Heart right ventricle (tissue), 16 donors: Measurements from ENCODE around the gene FGF22. TPM values are rescaled to one million over a fixed set of nuclear protein-coding genes. Genes with fewer than 3 reads are reported as not detected.
A peak's percentile ranks its signal among the peaks of the same experiment; 100 is the strongest.
"Not testable (repeated sequence)": the region's sequence is repeated elsewhere in the genome, so short reads cannot be mapped to it uniquely, and the experiment has no call there.

ENCODE experiments used
- ATAC-seq, 8 donors: fragments of 200-7000 bp; cut with Tn5 transposase; one replicate each; pipeline ENCODE4 v1.9.1; 2020; ENCODE audit warnings: mild to moderate bottlenecking in 8 of 8, moderate library complexity in 8 of 8, moderate number of reproducible peaks in 1 of 8
- DNase-seq, 2 donors: peaks; one replicate each; pipeline ENCODE4 v3.0.0-alpha.2; 2020
- H3K27ac ChIP-seq, 10 donors: fragments of 200-600 bp; sonication (generic) in 2 of 10; one replicate each; pipeline versions ENCODE4 v1.5.0 to v1.8.0; 2020 to 2022; ENCODE audit warnings: mild to moderate bottlenecking in 3 of 10
- H3K27me3 ChIP-seq, 7 donors: fragments of 200-600 bp; one replicate each; pipeline ENCODE4 v1.8.0; 2021 to 2022; ENCODE audit warnings: mild to moderate bottlenecking in 2 of 7
- H3K36me3 ChIP-seq, 9 donors: fragments of 200-600 bp; sonication (generic) in 1 of 9; one replicate each; pipeline versions ENCODE4 v1.5.0 to v1.8.0; 2020 to 2022; ENCODE audit warnings: mild to moderate bottlenecking in 2 of 9
- H3K4me1 ChIP-seq, 9 donors: fragments of 200-600 bp; sonication (generic) in 1 of 9; one replicate each; pipeline versions ENCODE4 v1.5.0 to v1.8.0; 2020 to 2022; ENCODE audit warnings: mild to moderate bottlenecking in 4 of 9
- H3K4me3 ChIP-seq, 10 donors: fragments of 200-600 bp; sonication (generic) in 2 of 10; one replicate each; pipeline versions ENCODE4 v1.5.0 to v1.8.0; 2020 to 2022; ENCODE audit warnings: mild to moderate bottlenecking in 7 of 10, moderate library complexity in 2 of 10
- H3K9me3 ChIP-seq, 11 donors: fragments of 200-600 bp in 10 of 11; sonication (generic) in 2 of 11; one replicate each; pipeline versions ENCODE4 v1.5.0 to v1.8.0; 2013 to 2022; ENCODE audit warnings: mild to moderate bottlenecking in 2 of 11, control low read depth in 1 of 11, moderate library complexity in 1 of 11
- WGBS, 2 donors: extraction: QIAGEN DNeasy Blood & Tissue Kit; methylation state at CpG; one replicate each; pipeline ENCODE4 v1.1.7; 2013; ENCODE audit warnings: inconsistent platforms in 1 of 2; 5-methylcytosine and 5-hydroxymethylcytosine counted together
- intact Hi-C, 10 donors: fragments of 100-400 bp; cut with DNase I; formaldehyde crosslinking; loops; one replicate each; pipeline versions ENCODE4 v1.11.1 to v1.14.2; 2022
- polyA plus RNA-seq, 2 donors: library from polyadenylated mRNA; stranded (reverse); fragments of 200-250 nt; gene quantifications; one replicate each; pipeline ENCODE4 v1.2.3, GENCODE V29; 2013
- total RNA-seq, 10 donors: library from RNA; stranded (reverse); fragmentation: NEBNext Ultra II Directional in 3 of 10; extraction: Animal tissue kit (Norgen Biotek cat#: 25700) in 3 of 10; gene quantifications; one replicate each; pipeline versions ENCODE4 v1.2.1 to v1.2.4, GENCODE V29; 2021 to 2023
- TF ChIP-seq, protein P1 (sequence below), 9 donors: fragments of 200-600 bp; sonication (generic) in 2 of 9; IDR thresholded peaks; one replicate each; pipeline versions ENCODE4 v1.5.0 to v1.8.0; 2021 to 2022; ENCODE audit warnings: antibody characterized with exemption in 9 of 9, mild to moderate bottlenecking in 5 of 9, moderate library complexity in 1 of 9
- donor health status: Arrhythmogenic right ventricular cardiomyopathy.
- donor health status: ischemic (EF 13 %, LVEDD 7.1; RV severe dilation, severe dysfunction).
- donor health status: healthy with polysubstance abuse.
- donor health status: DM: no; HTN: yes; CAD: no.
- donor health status: DM: no; HTN: no; CAD: no.
- donor health status: ischemic (EF 25% LVEDD 6.9; RV normal size, moderate dysfunction).
- donor health status: ischemic (EF 25% LVEDD 5.7; RV mildly dilated, moderate dysfunction).
- donor health status: healthy.
- donor health status: DM: yes; HTN: yes; CAD: no.
- donor health status: Ischemic cardiomyopathy.
- donor health status: ischemic (EF 35%, LVEDD 5.7; RV mildly dilated, moderate dysfunction).
- donor health status: nonischemic (EF 11% LVEDD 7.7; RV severe dilation, severe dysfunction).
- donor health status: DM: yes; HTN: yes; CAD: no.
- donor health status: PGD.
- donor health status: ischemic (EF 29% LVEDD 5.4; RV normal size, mild dysfunction).
- donor health status: nonischemic (EF 23%, LVEDD 6.1; RV moderate dilation, normal function).

The FGF22 gene
- total and polyA plus RNA-seq, 12 donors = 0.16 to 0.44 (median 0.30) TPM; not detected in 5

DNA sequence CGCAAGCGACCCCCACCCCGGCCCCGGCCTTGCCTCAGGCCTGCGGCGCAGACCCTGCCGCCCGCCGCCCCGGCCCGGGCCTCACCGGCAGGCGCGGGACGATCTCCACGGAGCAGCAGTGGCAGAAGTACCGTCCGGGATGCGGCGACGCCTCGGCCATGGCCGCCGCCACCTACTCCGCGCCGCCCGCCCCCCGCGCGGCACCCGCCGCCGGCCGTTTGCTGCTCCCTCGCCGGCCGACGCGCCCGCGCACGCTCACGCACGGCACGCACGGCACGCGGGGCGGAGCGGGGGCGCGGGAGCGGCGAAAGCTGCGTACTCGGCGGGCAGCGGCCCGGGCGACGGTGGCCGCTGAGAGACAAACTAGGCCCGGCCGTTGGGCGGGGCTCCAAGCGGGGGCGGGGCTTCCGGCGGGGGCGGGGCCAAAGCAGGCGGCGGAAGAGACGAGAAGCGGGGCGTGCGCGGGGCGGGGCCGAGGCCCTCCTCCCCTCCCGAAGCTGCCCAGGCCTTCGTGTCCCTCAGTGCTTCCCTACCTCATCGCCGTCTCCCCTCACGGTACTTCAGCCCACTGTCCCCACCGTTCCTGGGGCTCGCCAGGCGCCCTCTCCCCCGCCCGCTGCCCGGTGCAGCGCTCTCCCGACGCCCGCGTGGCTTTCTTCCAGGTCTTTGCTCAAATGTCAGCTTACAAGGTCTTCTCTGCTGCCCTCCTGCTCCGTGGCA is 23.4 kb downstream of the FGF22 start, which contains the start of gene RNF126:
TSS of gene RNF126 (minus strand) at position 253 of the 720 bp plus-strand sequence. CDS start at position 160, 93 bp downstream.
- peak; percentile 91 to 97 for DNase-seq
- H3K9me3 ChIP-seq = no peaks in the 10 kb centered on the region
- H3K27ac ChIP-seq = peak within 1 kb of the TSS; percentile 61 to 97 (median 94)
- H3K36me3 ChIP-seq = peaks cover 0 to 9% (median 0%) of the 10 kb centered on the region in 9 donors
- H3K27me3 ChIP-seq = no peaks in the 10 kb centered on the region
- intact Hi-C loops = loop anchor here in 1 of 10 donors (2.0 kb wide), 1 partner anchor 18 kb away; no protein-coding TSS in a partner anchor
- 0 to 1% methylated on average over 60 to 95 of the region's 97 CpGs for WGBS, 2 donors
- TF ChIP-seq, protein P1, sequence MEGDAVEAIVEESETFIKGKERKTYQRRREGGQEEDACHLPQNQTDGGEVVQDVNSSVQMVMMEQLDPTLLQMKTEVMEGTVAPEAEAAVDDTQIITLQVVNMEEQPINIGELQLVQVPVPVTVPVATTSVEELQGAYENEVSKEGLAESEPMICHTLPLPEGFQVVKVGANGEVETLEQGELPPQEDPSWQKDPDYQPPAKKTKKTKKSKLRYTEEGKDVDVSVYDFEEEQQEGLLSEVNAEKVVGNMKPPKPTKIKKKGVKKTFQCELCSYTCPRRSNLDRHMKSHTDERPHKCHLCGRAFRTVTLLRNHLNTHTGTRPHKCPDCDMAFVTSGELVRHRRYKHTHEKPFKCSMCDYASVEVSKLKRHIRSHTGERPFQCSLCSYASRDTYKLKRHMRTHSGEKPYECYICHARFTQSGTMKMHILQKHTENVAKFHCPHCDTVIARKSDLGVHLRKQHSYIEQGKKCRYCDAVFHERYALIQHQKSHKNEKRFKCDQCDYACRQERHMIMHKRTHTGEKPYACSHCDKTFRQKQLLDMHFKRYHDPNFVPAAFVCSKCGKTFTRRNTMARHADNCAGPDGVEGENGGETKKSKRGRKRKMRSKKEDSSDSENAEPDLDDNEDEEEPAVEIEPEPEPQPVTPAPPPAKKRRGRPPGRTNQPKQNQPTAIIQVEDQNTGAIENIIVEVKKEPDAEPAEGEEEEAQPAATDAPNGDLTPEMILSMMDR (IDR thresholded peaks at IDR 0.05) = no peak
- ATAC-seq = peak; percentile 80 to 88 (median 86)
- H3K4me1 ChIP-seq = peaks cover 32 to 62% (median 56%) of the 10 kb centered on the region in 9 donors
- H3K4me3 ChIP-seq = peak within 1 kb of the TSS; percentile 87 to 100 (median 97)

DNA sequence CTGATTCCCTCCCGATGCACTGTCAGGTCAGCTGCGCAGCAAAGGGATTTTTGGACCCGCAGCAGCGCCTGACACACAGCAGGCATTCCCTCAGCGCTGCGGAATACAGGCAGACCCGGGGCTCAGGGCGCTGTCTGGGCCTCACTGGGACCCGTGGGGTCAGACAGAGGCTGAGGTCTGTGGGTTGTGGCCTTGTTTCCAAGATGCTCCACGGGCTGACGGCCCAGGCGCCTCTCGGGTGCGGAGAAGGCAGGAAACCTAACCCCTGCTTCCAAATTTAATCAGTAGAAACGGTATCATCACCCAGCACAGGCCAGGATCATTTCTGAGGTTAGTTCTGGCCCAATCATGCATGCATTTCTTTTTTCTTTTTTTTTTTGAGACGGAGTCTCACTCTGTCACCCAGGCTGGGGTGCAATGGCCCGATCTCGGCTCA is 24.0 kb downstream of the FGF22 start:
- peak overlapping the region in 9 of 10 donors; percentile 40 to 100 (median 96) for H3K4me3 ChIP-seq
- 60 to 65% methylated on average over 18 of the region's 18 CpGs for WGBS, 2 donors
- no peaks in the 10 kb centered on the region for H3K27me3 ChIP-seq
- DNase-seq (no peak), ATAC-seq (peak in 3 of 8 donors; percentile 1 to 23 (median 3))
- TF ChIP-seq, protein P1 (IDR thresholded peaks at IDR 0.05) = no peak
- H3K9me3 ChIP-seq = no peaks in the 10 kb centered on the region
- peak overlapping the region; percentile 61 to 97 (median 94) for H3K27ac ChIP-seq
- peaks cover 0 to 4% (median 0%) of the 10 kb centered on the region in 9 donors for H3K36me3 ChIP-seq
- peaks cover 26 to 56% (median 51%) of the 10 kb centered on the region in 9 donors for H3K4me1 ChIP-seq
- intact Hi-C loops = loop anchor here in 6 of 10 donors (1.0 to 2.0 kb wide), 5 partner anchors 17 to 71 kb away; no protein-coding TSS in a partner anchor

DNA sequence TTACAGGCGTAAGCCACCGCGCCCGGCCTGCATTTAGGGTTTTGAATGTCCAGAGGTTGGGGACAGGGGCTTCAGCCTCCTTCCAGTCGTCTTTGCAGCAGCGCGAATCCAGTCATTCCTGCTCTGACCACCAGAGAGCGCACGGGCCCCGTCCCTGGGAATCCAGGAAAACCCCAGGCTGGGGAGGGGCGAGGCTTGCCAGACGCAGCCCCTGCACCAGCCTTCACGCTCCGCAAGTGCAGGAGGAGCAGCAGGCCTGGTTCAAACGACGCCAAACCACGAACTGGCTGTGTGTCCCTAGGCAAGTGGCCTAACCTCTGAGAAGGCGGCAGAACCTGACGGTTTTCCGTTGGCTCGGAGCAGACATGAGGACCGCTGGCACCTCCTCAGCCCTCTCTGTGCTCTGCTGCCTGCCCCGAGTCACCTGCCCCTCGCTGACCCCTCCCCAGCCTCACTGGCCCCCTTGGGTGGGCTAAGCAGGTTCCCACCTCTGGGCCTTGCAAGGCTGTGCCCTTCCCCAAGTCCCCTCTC is 25.3 kb downstream of the FGF22 start:
- Histone ChIP-seq H3K27ac (peak overlapping the region in 1 of 10 donors; percentile 9), H3K36me3 (no peaks in the 10 kb centered on the region), H3K9me3 (peaks cover 0 to 7% (median 0%) of the 10 kb centered on the region in 11 donors), H3K4me3 (peak overlapping the region in 8 of 10 donors; percentile 2 to 39 (median 26)), H3K4me1 (peaks cover 17 to 43% (median 39%) of the 10 kb centered on the region in 9 donors), H3K27me3 (no peaks in the 10 kb centered on the region)
- peak; percentile 80 to 86 for DNase-seq
- intact Hi-C loops = loop anchor here in 8 of 10 donors (1.0 to 2.0 kb wide), 4 partner anchors 68 to 70 kb away; no protein-coding TSS in a partner anchor
- WGBS, 2 donors = 5 to 7% methylated on average over 24 of the region's 24 CpGs
- ATAC-seq = peak; percentile 18 to 71 (median 40)
- TF ChIP-seq, protein P1 (IDR thresholded peaks at IDR 0.05) = peak; percentile 89 to 98 (median 97)

DNA sequence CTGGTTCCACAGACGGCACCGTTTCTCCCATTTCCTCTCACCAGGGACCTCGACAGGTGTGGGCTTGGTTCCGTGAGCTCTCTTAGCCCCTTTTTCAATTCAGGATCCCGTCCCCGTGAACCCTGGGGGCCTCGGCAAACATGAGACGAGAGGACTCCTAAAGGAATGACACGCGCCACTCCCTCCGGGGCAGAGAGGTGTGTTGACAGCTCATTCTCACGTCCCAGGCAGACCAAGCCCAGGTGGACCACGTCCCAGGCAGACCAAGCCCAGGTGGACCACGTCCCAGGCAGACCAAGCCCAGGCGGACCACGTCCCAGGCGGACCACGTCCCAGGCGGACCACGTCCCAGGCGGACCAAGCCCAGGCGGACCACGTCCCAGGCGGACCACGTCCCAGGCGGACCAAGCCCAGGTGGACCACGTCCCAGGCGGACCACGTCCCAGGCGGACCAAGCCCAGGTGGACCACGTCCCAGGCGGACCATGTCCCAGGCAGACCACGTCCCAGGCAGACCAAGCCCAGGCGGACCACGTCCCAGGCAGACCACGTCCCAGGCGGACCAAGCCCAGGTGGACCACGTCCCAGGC is 27.4 kb downstream of the FGF22 start:
- not testable (repeated sequence) for H3K9me3 ChIP-seq, H3K27ac ChIP-seq, H3K36me3 ChIP-seq, DNase-seq, ATAC-seq, H3K4me3 ChIP-seq, H3K27me3 ChIP-seq
- WGBS, 2 donors = 89 to 92% methylated on average over 36 to 38 of the region's 38 CpGs
- peaks cover 7 to 28% (median 18%) of the 10 kb centered on the region in 9 donors for H3K4me1 ChIP-seq
- intact Hi-C loops = loop anchor here in 2 of 10 donors (2.0 kb wide), 2 partner anchors 66 to 70 kb away; no protein-coding TSS in a partner anchor

DNA sequence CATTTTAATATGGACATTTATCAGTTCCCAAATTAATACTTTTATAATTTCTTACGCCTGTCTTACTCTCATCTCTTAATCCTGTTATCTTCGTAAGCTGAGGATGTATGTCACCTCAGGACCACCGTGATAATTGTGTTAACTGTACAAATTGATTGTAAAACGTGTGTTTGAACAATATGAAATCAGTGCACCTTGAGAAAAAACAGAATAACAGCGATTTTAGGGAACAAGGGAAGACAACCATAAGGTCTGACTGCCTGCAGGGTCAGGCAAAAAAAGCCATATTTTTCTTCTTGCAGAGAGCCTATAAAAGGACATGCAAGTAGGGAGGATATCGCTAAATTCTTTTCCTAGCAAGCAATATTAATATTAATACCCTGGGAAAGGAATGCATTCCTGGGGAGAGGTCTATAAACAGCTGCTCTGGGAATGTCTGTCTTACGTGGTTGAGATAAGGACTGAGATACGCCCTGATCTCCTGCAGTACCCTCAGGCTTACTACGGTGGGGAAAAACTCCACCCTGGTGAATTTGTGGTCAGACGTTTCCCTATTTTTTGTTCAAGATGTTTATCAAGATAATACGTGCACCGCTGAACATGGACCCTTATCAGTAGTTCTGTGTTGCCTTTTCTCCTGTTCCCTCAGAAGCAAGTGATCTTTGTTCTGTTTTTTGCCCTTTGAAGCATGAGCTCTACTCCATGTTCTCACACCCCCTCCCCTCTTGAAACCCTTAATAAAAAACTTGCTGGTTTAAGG is 29.2 kb downstream of the FGF22 start:
- not testable (repeated sequence) for H3K27me3 ChIP-seq

More for the DNA sequence above, 29.2 kb downstream of the FGF22 start:
- ATAC-seq, H3K4me3 ChIP-seq, intact Hi-C loops, H3K9me3 ChIP-seq, DNase-seq, H3K36me3 ChIP-seq, H3K27ac ChIP-seq: not testable (repeated sequence)
- H3K4me1 ChIP-seq = peaks cover 2 to 26% (median 9%) of the 10 kb centered on the region in 9 donors
- 58 to 60% methylated on average over 12 of the region's 12 CpGs for WGBS, 2 donors
